ENCODE measurements around the gene STAT6.
A peak's percentile ranks its signal among the peaks of the same experiment; 100 is the strongest.
"Not testable (repeated sequence)": the region's sequence is repeated elsewhere in the genome, so short reads cannot be mapped to it uniquely, and the experiment has no call there.

Gene STAT6

DNA sequence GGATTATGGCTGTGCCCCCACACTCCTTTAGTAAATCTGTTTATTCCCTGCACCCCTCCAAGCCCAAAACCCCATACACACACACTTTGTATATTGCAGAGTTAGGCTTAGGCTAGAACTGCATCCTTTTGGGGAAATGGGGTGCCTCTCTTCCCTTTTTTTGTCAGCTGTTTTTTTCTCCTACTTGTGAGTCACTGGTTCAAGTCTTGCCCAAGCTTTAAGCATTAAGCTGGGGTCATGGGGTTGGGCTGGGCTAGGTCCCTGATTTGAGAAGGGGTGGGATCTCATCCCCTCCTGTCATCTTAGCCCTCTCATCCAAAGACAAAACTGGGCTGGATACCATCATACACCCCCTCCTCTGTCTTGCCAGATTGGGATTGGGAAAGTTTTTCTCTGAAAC lies 18.7 kb upstream of the STAT6 start:
- H3K27ac ChIP-seq (ENCODE audit: low read length) = no peak overlapping the region
- H3K4me3 ChIP-seq (ENCODE audit: low read length) = peak overlapping the region; percentile 85
- no peaks in the 10 kb centered on the region for H3K9me3 ChIP-seq (ENCODE audit: control insufficient read depth, low read depth, low read length)
- H3K4me1 ChIP-seq (ENCODE audit: control insufficient read depth, low read depth, low read length) = peaks cover 50% of the 10 kb centered on the region
- no peaks in the 10 kb centered on the region for H3K27me3 ChIP-seq (ENCODE audit: control insufficient read depth, insufficient read depth, low read length)
- H3K36me3 ChIP-seq (ENCODE audit: control insufficient read depth, low read depth, low read length) = no peaks in the 10 kb centered on the region
- peak overlapping the region; percentile 91 for H3K9ac ChIP-seq (ENCODE audit: low read length)

DNA sequence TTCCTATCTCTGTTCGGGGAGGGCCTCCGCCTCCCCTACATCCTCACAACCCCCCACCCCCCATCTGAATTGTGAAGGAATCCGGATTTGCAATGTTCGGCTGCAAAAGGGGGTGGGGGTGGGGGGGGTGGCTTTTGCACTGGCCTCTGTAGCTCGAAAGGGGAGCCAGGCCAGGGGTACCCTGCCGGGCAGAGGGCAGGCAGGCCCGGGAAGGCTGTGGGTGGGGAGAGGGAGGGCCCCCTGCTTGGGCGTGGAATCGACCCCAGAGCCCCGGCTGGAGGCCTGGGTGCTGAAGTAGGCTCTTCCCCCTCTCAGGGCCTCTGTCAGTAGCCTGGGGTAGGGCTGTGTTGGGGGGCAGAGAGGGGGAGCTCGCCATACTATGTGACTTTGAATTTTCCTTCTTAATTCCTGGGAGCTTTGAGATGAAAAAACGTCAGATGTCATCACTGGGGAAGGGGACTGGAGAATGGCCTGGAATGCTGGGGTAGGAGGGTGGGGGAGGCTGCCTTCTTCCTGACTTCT lies 18.2 kb upstream of the STAT6 start:
- Histone ChIP-seq H3K4me3 (ENCODE audit: low read length) (peak overlapping the region; percentile 85), H3K9ac (ENCODE audit: low read length) (peak overlapping the region; percentile 91), H3K4me1 (ENCODE audit: control insufficient read depth, low read depth, low read length) (peaks cover 50% of the 10 kb centered on the region), H3K27me3 (ENCODE audit: control insufficient read depth, insufficient read depth, low read length) (no peaks in the 10 kb centered on the region), H3K27ac (ENCODE audit: low read length) (peak overlapping the region; percentile 93), H3K9me3 (ENCODE audit: control insufficient read depth, low read depth, low read length) (no peaks in the 10 kb centered on the region), H3K36me3 (ENCODE audit: control insufficient read depth, low read depth, low read length) (no peaks in the 10 kb centered on the region)

DNA sequence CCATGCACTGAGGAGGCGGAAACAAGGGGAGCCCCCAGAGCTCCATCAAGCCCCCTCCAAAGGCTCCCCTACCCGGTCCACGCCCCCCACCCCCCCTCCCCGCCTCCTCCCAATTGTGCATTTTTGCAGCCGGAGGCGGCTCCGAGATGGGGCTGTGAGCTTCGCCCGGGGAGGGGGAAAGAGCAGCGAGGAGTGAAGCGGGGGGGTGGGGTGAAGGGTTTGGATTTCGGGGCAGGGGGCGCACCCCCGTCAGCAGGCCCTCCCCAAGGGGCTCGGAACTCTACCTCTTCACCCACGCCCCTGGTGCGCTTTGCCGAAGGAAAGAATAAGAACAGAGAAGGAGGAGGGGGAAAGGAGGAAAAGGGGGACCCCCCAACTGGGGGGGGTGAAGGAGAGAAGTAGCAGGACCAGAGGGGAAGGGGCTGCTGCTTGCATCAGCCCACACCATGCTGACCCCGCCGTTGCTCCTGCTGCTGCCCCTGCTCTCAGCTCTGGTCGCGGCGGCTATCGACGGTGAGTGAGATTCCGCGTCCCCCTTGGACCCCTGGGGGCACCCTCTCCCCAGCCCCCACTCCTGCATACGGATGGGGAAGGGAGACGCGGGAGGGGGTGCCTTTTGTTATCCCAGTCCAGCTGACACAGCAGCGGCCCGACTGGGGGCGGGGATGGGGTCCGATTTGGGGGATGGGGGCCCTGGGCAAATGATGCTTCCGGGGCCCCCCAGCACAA lies 17.5 kb upstream of the STAT6 start:
- peaks cover 44% of the 10 kb centered on the region for H3K4me1 ChIP-seq (ENCODE audit: control insufficient read depth, low read depth, low read length)
- H3K36me3 ChIP-seq (ENCODE audit: control insufficient read depth, low read depth, low read length) = no peaks in the 10 kb centered on the region
- peak overlapping the region; percentile 85 for H3K4me3 ChIP-seq (ENCODE audit: low read length)
- H3K27ac ChIP-seq (ENCODE audit: low read length) = peak overlapping the region; percentile 93
- H3K9me3 ChIP-seq (ENCODE audit: control insufficient read depth, low read depth, low read length) = no peaks in the 10 kb centered on the region
- no peaks in the 10 kb centered on the region for H3K27me3 ChIP-seq (ENCODE audit: control insufficient read depth, insufficient read depth, low read length)
- peak overlapping the region; percentile 91 for H3K9ac ChIP-seq (ENCODE audit: low read length)

DNA sequence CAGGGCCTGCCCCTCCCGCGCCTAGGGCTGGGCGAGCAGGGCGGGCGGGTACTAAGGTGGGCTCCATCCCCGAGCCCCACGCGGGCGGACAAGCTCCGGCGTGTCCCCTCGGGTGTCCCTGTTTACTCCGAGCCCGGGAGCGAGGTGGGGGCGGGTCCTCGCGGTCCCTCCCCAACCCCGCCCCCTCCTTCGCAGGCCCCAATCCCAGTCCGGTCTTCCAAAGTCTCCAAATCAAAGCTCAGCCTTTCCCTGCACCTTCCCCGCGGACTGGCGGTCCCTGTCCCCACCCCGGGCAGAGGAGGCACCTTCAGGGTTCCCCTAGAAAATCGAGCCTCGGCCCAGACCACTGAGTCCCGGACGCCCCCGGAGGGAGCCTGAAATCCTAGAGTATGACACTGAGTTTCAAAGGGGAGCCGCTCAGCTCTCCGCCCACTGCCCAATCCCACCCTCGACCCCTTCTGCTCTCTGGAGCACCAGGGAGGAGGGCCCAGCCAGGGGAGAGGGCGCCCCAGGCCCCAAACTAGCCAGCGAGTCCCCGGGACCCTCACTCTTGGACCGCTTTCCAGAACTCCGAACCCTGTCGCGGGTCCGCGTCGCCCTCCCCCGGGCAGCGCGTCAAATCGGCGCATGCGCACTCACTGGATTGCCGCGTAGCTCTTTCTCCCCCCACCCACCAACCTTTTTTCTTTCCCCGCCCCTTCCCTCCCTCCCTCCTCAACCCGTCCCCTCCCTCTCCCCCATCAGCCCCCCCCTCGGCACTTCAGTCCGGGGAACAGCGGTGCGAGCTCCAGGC lies 16.8 kb upstream of the STAT6 start, which contains the start of gene LRP1:
Gene LRP1, plus strand, starts transcription at position 758 of the 793 bp plus-strand sequence. CDS start 482 bp downstream, outside the sequence.
- H3K27me3 ChIP-seq (ENCODE audit: control insufficient read depth, insufficient read depth, low read length) = no peaks in the 10 kb centered on the region
- H3K4me1 ChIP-seq (ENCODE audit: control insufficient read depth, low read depth, low read length) = peaks cover 38% of the 10 kb centered on the region
- H3K27ac ChIP-seq (ENCODE audit: low read length) = peak within 1 kb of the TSS; percentile 93

DNA sequence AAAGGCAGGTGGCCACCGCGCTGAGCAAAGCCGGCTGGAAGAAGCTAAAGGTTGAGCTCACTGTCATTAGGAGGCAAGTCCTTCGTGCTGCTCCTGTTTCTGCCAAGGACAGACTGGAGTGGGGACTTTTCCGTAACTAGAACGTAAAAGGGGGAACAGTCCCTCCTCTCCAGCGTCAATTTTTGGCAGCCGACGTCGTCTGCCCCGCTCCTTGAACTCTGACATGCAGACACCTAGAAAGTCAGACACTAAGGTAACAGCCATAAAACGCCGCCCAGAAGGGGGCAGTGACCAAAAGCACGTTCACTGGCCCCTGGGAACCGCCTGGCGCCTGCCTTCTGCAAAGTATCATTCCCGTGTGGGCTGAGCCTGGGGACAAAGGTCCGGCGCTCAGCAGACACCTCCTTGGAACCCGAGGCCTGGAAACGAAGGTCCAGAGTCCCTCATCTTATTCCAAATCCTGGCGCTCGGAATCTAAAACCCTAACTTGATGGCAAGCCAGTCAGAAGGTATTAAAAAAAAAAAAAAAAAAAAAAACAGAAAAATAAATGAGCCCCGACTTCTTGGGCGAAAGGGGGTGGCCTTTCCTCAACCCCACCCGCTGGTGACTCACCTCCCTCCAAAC lies 16.1 kb upstream of the STAT6 start:
- H3K27ac ChIP-seq (ENCODE audit: low read length) = no peak overlapping the region
- no peaks in the 10 kb centered on the region for H3K36me3 ChIP-seq (ENCODE audit: control insufficient read depth, low read depth, low read length)
- H3K4me1 ChIP-seq (ENCODE audit: control insufficient read depth, low read depth, low read length) = peaks cover 31% of the 10 kb centered on the region
- H3K4me3 ChIP-seq (ENCODE audit: low read length) = peak overlapping the region; percentile 90
- peak overlapping the region; percentile 67 for H3K9ac ChIP-seq (ENCODE audit: low read length)
- no peaks in the 10 kb centered on the region for H3K27me3 ChIP-seq (ENCODE audit: control insufficient read depth, insufficient read depth, low read length)
- no peaks in the 10 kb centered on the region for H3K9me3 ChIP-seq (ENCODE audit: control insufficient read depth, low read depth, low read length)

More for the DNA sequence above, 16.8 kb upstream of the STAT6 start, which contains the start of gene LRP1:
- no peaks in the 10 kb centered on the region for H3K9me3 ChIP-seq (ENCODE audit: control insufficient read depth, low read depth, low read length)
- peak within 1 kb of the TSS; percentile 91 for H3K9ac ChIP-seq (ENCODE audit: low read length)
- no peaks in the 10 kb centered on the region for H3K36me3 ChIP-seq (ENCODE audit: control insufficient read depth, low read depth, low read length)
- H3K4me3 ChIP-seq (ENCODE audit: low read length) = peak within 1 kb of the TSS; percentile 90

DNA sequence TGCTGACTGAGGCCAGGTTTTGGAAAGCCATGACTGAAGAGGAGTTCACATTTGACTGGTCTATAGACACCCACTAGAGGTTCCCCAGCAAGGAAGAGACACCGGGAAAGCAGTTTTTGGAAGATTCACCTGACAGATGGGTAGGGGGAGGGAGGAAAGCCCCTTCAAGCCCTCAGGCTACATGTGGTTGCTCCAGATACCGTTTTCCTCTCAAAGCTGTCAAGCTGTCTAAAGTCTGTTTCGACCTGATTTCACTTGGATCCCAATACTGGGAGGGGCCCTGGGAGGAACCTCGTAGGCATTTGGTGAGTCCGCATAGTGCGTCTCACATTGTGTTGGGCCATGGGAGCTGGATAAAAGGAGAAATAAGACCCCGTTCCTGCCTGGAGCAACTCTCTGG lies 15.4 kb upstream of the STAT6 start:
- H3K9me3 ChIP-seq (ENCODE audit: control insufficient read depth, low read depth, low read length) = no peaks in the 10 kb centered on the region
- no peak overlapping the region for H3K27ac ChIP-seq (ENCODE audit: low read length)
- no peaks in the 10 kb centered on the region for H3K36me3 ChIP-seq (ENCODE audit: control insufficient read depth, low read depth, low read length)
- no peak overlapping the region for H3K9ac ChIP-seq (ENCODE audit: low read length)
- H3K4me3 ChIP-seq (ENCODE audit: low read length) = no peak overlapping the region
- H3K27me3 ChIP-seq (ENCODE audit: control insufficient read depth, insufficient read depth, low read length) = no peaks in the 10 kb centered on the region
- peaks cover 25% of the 10 kb centered on the region for H3K4me1 ChIP-seq (ENCODE audit: control insufficient read depth, low read depth, low read length)

DNA sequence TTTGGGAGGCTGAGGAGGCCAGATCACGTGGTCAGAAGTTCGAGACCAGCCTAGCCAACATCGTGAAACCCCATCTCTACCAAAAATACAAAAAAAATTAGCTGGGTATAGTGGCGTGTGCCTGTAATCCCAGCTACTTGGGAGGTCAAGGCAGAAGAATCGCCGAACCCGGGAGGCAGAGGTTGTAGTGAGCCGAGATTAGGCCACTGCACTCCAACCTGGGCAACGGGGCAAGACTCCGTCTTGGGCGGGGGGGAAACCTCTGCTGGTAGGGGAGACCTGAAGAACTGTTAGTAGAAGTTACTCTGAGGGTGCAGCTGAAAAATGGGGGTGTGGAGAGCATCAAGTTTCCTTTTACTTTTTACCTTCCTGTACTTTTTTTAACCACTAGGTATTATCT lies 14.9 kb upstream of the STAT6 start:
- Histone ChIP-seq H3K4me3 (ENCODE audit: low read length) (no peak overlapping the region), H3K9ac (ENCODE audit: low read length) (no peak overlapping the region)

DNA sequence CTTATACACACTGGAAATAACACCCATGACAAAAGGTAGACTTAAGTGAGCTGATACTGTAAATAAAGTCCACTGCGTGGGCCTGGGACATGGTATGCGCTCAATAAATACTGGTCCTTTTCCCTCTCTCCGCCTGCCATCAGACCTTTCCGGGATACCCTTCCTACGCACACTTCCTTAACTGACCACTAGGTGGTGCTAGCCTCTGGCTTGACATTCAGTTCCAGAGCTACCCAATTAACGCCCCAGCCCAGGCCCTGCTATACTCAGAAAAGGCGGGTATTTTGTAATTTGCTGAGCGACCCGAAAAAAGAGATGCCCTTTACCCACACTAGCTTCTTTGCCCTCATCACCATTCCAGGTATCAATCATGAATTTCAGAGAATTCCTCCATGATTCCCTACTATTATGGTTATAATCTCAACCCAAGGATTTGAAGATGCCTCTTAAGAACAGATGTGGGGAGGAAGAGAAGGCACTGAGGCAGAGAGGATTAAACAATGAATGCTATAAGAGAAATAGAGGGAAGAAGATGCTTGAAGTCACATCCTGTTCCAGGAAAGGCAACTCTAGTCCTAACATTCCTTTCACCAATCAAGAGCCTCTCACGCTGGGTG lies 13.2 kb upstream of the STAT6 start:
- Histone ChIP-seq H3K9me3 (ENCODE audit: control insufficient read depth, low read depth, low read length) (no peaks in the 10 kb centered on the region), H3K36me3 (ENCODE audit: control insufficient read depth, low read depth, low read length) (no peaks in the 10 kb centered on the region), H3K4me3 (ENCODE audit: low read length) (no peak overlapping the region), H3K9ac (ENCODE audit: low read length) (no peak overlapping the region), H3K27me3 (ENCODE audit: control insufficient read depth, insufficient read depth, low read length) (no peaks in the 10 kb centered on the region), H3K4me1 (ENCODE audit: control insufficient read depth, low read depth, low read length) (peaks cover 8% of the 10 kb centered on the region), H3K27ac (ENCODE audit: low read length) (no peak overlapping the region)

More for the DNA sequence above, 14.9 kb upstream of the STAT6 start:
- no peaks in the 10 kb centered on the region for H3K9me3 ChIP-seq (ENCODE audit: control insufficient read depth, low read depth, low read length)
- H3K4me1 ChIP-seq (ENCODE audit: control insufficient read depth, low read depth, low read length) = peaks cover 21% of the 10 kb centered on the region
- no peaks in the 10 kb centered on the region for H3K36me3 ChIP-seq (ENCODE audit: control insufficient read depth, low read depth, low read length)
- no peak overlapping the region for H3K27ac ChIP-seq (ENCODE audit: low read length)
- no peaks in the 10 kb centered on the region for H3K27me3 ChIP-seq (ENCODE audit: control insufficient read depth, insufficient read depth, low read length)

DNA sequence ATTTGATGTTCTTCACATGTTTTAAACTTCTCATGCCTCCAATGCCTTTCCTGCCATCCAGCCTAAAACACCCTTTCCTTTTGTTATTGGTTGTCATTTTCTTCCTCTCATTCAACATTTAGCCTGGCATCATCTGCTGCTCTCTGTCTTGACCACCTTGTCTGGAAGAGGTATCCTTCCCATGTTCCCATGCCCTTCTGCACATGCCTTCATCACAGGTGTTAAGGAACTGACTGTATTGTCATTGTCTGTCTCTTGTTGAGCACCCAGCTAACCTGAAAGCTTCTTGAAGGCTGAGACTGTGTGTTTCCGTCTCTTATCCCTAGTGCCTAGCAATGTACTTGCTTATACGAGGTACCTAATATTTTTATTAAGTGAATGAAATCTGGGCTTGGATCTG lies 12.7 kb upstream of the STAT6 start:
- Histone ChIP-seq H3K9me3 (ENCODE audit: control insufficient read depth, low read depth, low read length) (no peaks in the 10 kb centered on the region), H3K4me3 (ENCODE audit: low read length) (no peak overlapping the region), H3K27me3 (ENCODE audit: control insufficient read depth, insufficient read depth, low read length) (no peaks in the 10 kb centered on the region), H3K27ac (ENCODE audit: low read length) (no peak overlapping the region), H3K9ac (ENCODE audit: low read length) (no peak overlapping the region), H3K4me1 (ENCODE audit: control insufficient read depth, low read depth, low read length) (peaks cover 8% of the 10 kb centered on the region), H3K36me3 (ENCODE audit: control insufficient read depth, low read depth, low read length) (no peaks in the 10 kb centered on the region)

DNA sequence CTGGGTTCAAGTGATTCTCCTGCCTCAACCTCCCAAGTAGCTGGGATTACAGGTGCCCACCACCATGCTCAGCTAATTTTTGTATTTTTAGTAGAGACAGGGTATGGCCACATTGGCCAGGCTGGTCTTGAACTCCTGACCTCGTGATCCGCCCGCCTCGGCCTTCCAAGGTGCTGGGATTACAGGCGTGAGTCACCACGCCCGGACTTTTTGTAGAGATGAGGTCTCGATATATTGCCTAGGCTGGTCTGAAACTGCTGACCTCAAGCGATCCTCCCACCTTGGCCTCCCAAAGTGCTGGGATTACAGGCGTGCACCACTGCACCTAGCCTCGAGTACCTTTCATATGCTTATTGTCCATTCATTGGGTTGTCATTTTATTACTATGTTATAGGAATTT lies 9.6 kb upstream of the STAT6 start:
- H3K36me3 ChIP-seq (ENCODE audit: control insufficient read depth, low read depth, low read length); H3K9ac ChIP-seq (ENCODE audit: low read length); H3K4me1 ChIP-seq (ENCODE audit: control insufficient read depth, low read depth, low read length): not testable (repeated sequence)

More for the DNA sequence above, 9.6 kb upstream of the STAT6 start:
- not testable (repeated sequence) for H3K27me3 ChIP-seq (ENCODE audit: control insufficient read depth, insufficient read depth, low read length); H3K4me3 ChIP-seq (ENCODE audit: low read length); H3K9me3 ChIP-seq (ENCODE audit: control insufficient read depth, low read depth, low read length); H3K27ac ChIP-seq (ENCODE audit: low read length)
